ENCODE measurements around the gene FMR1.

FMR1 gene

GRCh38 chrX:147917700-147918695, 6.3 kb downstream of the FMR1 start:
- DNase-seq = peak; percentile 69

GRCh38 chrX:147920161-147920666, 8.5 kb downstream of the FMR1 start:
- no peak for DNase-seq

GRCh38 chrX:147923605-147924004, 11.9 kb downstream of the FMR1 start:
- no peak for DNase-seq

DNA sequence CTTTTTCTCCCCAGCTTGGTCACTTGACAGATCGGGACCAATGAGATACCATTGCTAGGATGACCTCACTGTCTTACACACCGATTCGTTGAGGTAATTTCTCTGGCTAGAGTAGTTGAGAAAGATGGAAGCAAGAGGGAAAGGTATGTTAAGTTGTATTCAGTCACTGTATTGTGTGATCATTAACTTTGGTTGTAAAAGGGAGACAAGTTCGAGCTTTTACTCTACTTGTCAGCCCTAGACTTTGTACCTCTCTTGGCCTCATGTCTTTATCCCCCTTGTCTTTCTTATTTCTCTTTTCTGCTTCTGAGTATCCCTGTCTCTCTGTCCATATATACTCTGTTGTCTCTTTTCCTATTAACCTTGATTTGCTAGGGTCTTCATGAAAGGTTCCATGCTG, 15.5 kb downstream of the FMR1 start:
- DNase-seq = no peak

DNA sequence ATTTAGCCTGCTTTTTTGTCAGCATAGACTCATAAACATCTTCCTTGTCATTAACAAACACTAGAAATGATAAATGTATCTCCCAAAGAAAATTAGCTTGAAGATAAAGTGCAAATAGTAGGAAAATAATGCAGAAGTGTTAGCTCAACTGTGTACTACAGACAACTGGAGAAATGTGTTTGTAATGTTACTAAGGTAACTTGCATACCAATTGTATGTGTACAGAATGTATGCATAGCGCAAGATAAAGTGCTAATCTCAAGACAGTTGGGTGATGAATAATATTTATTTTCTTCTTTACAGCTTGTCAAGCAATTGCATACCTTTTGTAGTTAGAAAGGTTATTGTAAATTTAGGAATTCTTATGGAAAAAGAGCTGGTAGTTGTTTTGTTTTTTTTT, 22.1 kb downstream of the FMR1 start:
- no peak for DNase-seq

DNA sequence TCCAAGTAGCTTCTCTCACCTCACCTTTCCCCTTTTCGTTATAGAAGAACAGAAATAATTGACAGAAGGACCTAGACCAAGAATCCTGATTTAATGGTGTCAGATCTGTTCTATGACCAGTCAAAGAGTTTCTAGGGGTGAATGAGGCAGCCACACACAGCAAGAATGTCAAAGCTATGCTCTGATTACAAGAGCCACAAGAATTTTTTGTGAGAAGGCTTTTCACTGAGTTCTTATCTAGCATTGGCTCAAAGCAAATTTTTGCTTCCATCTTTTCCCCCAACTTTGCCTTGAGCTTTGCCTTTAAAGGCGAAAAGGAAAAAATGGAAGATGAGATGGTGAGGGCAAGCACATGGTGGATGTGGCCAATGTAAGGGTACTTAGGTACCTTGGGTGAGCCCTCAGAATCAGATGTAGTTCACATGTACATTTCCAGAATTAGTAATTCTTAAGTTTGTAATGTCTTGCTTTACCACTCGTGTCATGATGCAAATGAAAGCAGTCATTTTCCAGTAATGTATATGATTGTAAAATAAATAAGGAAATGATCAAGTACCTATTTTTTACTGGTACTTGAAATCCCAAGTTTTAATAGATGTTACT, 23.5 kb downstream of the FMR1 start:
- no peak for DNase-seq

GRCh38 chrX:147945286-147945685, 33.6 kb downstream of the FMR1 start:
- DNase-seq = no peak

- no peak for DNase-seq
Observed at GRCh38 chrX:147948531-147948930, 36.8 kb downstream of the FMR1 start.

- no peak for DNase-seq
Observed at GRCh38 chrX:147950352-147950751, 38.6 kb downstream of the FMR1 start.

DNA sequence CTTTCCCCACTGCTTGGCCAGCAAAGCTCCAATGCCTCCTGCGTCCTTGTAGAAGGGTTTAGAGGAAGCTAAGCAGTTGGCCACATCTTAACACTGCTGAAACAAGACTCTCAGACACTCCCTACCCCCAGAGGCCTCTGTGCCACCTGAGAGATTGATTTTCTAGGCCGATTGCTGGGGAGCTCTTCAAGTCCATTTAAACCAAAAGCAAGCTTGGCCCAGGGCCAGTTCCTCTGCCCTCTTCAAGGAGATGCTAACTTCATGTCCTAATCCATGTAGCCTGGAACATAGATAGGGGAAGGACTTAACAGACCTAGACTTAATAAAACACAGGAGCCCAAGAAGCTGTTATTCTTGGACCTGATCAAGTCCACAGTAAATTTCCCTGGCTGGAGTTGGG, 42.3 kb downstream of the FMR1 start:
- no peak for DNase-seq

DNA sequence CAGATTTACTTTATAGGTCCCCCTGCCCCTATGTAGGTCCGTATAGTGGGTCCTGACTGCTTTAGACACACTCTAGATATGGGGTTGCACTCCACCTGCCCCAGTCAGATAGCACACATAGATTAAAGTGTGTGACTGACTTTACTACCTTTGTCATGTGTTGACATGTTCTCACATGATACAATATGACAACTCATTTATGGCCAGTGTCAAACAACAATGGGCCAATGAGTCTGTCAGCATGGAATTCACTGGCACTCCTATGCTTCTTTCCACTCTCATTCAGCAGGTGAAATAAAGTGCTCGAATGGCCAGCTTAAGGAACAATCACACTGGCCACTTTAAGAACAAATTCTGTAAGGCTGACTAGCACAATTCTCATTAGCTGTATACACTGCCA, 45.6 kb downstream of the FMR1 start:
- DNase-seq = no peak

DNA sequence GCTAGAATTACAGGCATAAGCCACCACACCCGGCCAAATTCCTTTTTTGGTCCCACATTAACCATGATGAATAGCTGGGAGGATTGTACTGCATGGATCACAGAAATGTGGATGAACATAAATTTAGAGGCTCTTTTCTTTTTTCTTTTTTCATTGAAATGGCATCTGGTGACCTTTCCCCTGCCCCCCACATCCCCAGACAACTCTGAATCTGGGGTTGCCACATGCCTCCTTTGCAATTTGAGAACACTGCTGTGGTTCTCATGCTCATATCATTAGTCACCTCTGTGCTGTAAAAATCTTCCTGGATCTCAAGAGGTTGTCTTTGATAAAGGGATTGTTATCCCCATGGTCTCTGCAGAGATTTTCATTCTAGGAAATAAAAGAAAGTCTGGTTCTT, 46.6 kb downstream of the FMR1 start:
- DNase-seq = no peak

GRCh38 chrX:147960722-147961121, 49.0 kb downstream of the FMR1 start:
- no peak for DNase-seq

- DNase-seq = no peak
Observed at GRCh38 chrX:147962476-147962875, 50.8 kb downstream of the FMR1 start.

GRCh38 chrX:147978931-147979330, 67.2 kb downstream of the FMR1 start:
- no peak for DNase-seq

GRCh38 chrX:147981038-147981752, 69.5 kb downstream of the FMR1 start, which contains the start of gene FMR1NB:
Gene FMR1NB, plus strand, starts transcription at chrX:147981337. Its CDS starts 66 bp downstream, at chrX:147981403.
- no peak for DNase-seq
